Right hindlimb (tissue), 1 donor: Measurements from ENCODE around the gene USP6NL.
A peak's percentile ranks its signal among the peaks of the same experiment; 100 is the strongest.

Source experiments
- DNase-seq: peaks from one replicate; pipeline ENCODE4 v3.0.0-alpha.2; 2018

USP6NL gene

GRCh38 chr10:11615396-11615795 is 3.9 kb upstream of the USP6NL start:
- DNase-seq, result no peak

- peak; percentile 24 for DNase-seq
Measured at GRCh38 chr10:11612021-11613001, 861 bp upstream of the USP6NL start.

GRCh38 chr10:11610826-11611247 is 613 bp downstream of the USP6NL start:
- peak; percentile 47 for DNase-seq

GRCh38 chr10:11610166-11610825 is 1.2 kb downstream of the USP6NL start:
- DNase-seq, result peak; percentile 24

GRCh38 chr10:11609492-11610093 is 1.9 kb downstream of the USP6NL start:
- DNase-seq, result no peak

GRCh38 chr10:11609052-11609451 is 2.4 kb downstream of the USP6NL start:
- no peak for DNase-seq

- DNase-seq, result no peak
Measured at GRCh38 chr10:11608159-11609013, 3.1 kb downstream of the USP6NL start.

- no peak for DNase-seq
Measured at GRCh38 chr10:11605807-11606408, 5.5 kb downstream of the USP6NL start.

- DNase-seq, result no peak
Measured at GRCh38 chr10:11604865-11605650, 6.4 kb downstream of the USP6NL start.

GRCh38 chr10:11603741-11604140 is 7.7 kb downstream of the USP6NL start:
- no peak for DNase-seq

- DNase-seq, result no peak
Measured at GRCh38 chr10:11602919-11603523, 8.4 kb downstream of the USP6NL start.

GRCh38 chr10:11602358-11602757 is 9.1 kb downstream of the USP6NL start:
- DNase-seq, result no peak

- no peak for DNase-seq
Measured at GRCh38 chr10:11601670-11602069, 9.8 kb downstream of the USP6NL start.

- no peak for DNase-seq
Measured at GRCh38 chr10:11600280-11600679, 11.2 kb downstream of the USP6NL start.

- DNase-seq, result no peak
Measured at GRCh38 chr10:11598712-11599397, 12.6 kb downstream of the USP6NL start.

GRCh38 chr10:11597470-11597869 is 14.0 kb downstream of the USP6NL start:
- DNase-seq, result no peak

GRCh38 chr10:11595395-11595692 is 16.1 kb downstream of the USP6NL start:
- no peak for DNase-seq

GRCh38 chr10:11594589-11595394 is 16.7 kb downstream of the USP6NL start:
- no peak for DNase-seq

- DNase-seq, result no peak
Measured at GRCh38 chr10:11593612-11594011, 17.8 kb downstream of the USP6NL start.

GRCh38 chr10:11589738-11590137 is 21.7 kb downstream of the USP6NL start:
- DNase-seq, result no peak
